GM23248 (cell line): Measurements from ENCODE around the gene NBPF3. TPM values are rescaled to one million over a fixed set of nuclear protein-coding genes. Genes with fewer than 3 reads are reported as not detected.

Source experiments
- DNase-seq: peaks from one replicate; pipeline ENCODE4 v3.0.0-alpha.2; 2015
- H2AFZ ChIP-seq: fragments of 200-600 bp; sonication (generic); 2 replicates; pipeline ENCODE4 v1.6.1; 2016; ENCODE audit warnings: antibody characterized with exemption
- H3F3A ChIP-seq: fragments of 200-600 bp; sonication (generic); 2 replicates; pipeline ENCODE4 v1.6.1; 2016; ENCODE audit warnings: mild to moderate bottlenecking, antibody characterized with exemption, mixed run types; ENCODE audit not compliant: insufficient read depth
- H3K27ac ChIP-seq: fragments of 200-600 bp; sonication (generic); 2 replicates; pipeline ENCODE4 v1.5.1; 2016; ENCODE audit warnings: mild to moderate bottlenecking
- H3K27me3 ChIP-seq: fragments of 200-600 bp; sonication (generic); replicated peaks from 2 replicates; pipeline ENCODE4 v1.6.1; 2016; ENCODE audit warnings: mild to moderate bottlenecking; ENCODE audit not compliant: insufficient read depth
- H3K36me3 ChIP-seq: fragments of 200-600 bp; sonication (generic); 2 replicates; pipeline ENCODE4 v1.6.1; 2016; ENCODE audit warnings: low read depth, mild to moderate bottlenecking
- H3K4me1 ChIP-seq: fragments of 200-600 bp; sonication (generic); 2 replicates; pipeline ENCODE4 v1.6.1; 2016; ENCODE audit warnings: mild to moderate bottlenecking; ENCODE audit not compliant: insufficient read depth
- H3K4me2 ChIP-seq: fragments of 200-600 bp; sonication (generic); one replicate; pipeline ENCODE4 v1.6.1; 2016; ENCODE audit warnings: mild to moderate bottlenecking; ENCODE audit not compliant: unreplicated experiment
- H3K4me3 ChIP-seq: fragments of 200-600 bp; sonication (generic); 2 replicates; pipeline ENCODE4 v1.5.1; 2016; ENCODE audit warnings: mild to moderate bottlenecking
- H3K79me2 ChIP-seq: fragments of 200-600 bp; sonication (generic); 2 replicates; pipeline ENCODE4 v1.6.1; 2016; ENCODE audit warnings: mild to moderate bottlenecking; ENCODE audit not compliant: insufficient read depth
- H3K9ac ChIP-seq: fragments of 200-600 bp; sonication (generic); 2 replicates; pipeline ENCODE4 v1.6.1; 2016; ENCODE audit warnings: mild to moderate bottlenecking
- H3K9me2 ChIP-seq: fragments of 200-600 bp; sonication (generic); 2 replicates; pipeline ENCODE4 v1.6.1; 2016; ENCODE audit warnings: mixed run types, mild to moderate bottlenecking, moderate library complexity; ENCODE audit not compliant: insufficient read depth
- H3K9me3 ChIP-seq: fragments of 200-600 bp; sonication (generic); one replicate; pipeline ENCODE4 v1.6.1; 2017; ENCODE audit warnings: low read depth
- H4K20me1 ChIP-seq: fragments of 200-600 bp; sonication (generic); 2 replicates; pipeline ENCODE4 v1.6.0; 2016; ENCODE audit not compliant: insufficient read depth
- EZH2 ChIP-seq: fragments of 200-600 bp; sonication (generic); IDR thresholded peaks from 2 replicates; pipeline ENCODE4 v1.6.1; 2018; ENCODE audit warnings: antibody characterized with exemption, mild to moderate bottlenecking; ENCODE audit not compliant: insufficient read depth, poor library complexity, severe bottlenecking
- EZH2phosphoT487 ChIP-seq: fragments of 200-600 bp; sonication (generic); IDR thresholded peaks from 2 replicates; pipeline ENCODE4 v1.6.1; 2018; ENCODE audit warnings: antibody characterized with exemption, moderate library complexity, mild to moderate bottlenecking, low read depth; ENCODE audit not compliant: insufficient read depth
- WGBS, 2 experiments: methylation state at CpG; one replicate each; pipeline ENCODE4 v1.1.6; 2015 to 2017; ENCODE audit warnings: low lambda C conversion rate in 2 of 2, low coverage in 1 of 2; ENCODE audit errors: missing lambda C conversion rate in 2 of 2; 5-methylcytosine and 5-hydroxymethylcytosine counted together
- in situ Hi-C: fragments of 300-500 bp; cut with MboI; formaldehyde crosslinking; loops from 2 replicates; pipeline ENCODE4 v1.15.0; 2020
- polyA plus RNA-seq: library from polyadenylated mRNA; unstranded; fragments of >200 nt; fragmentation: Nextera tagmentation; extraction: Ambion mirVana; gene quantifications from 2 replicates; pipeline ENCODE4 v1.2.1, GENCODE V29; 2016
- total RNA-seq: library from RNA; depleted of rRNA; stranded (reverse); fragments of >200 nt; shearing (Covaris generic); gene quantifications from 2 replicates; pipeline ENCODE4 v1.2.3, GENCODE V29; 2014

The NBPF3 gene
- total and polyA plus RNA-seq, 2 experiments from 2014 or later: 8.9 to 14.1 TPM

DNA sequence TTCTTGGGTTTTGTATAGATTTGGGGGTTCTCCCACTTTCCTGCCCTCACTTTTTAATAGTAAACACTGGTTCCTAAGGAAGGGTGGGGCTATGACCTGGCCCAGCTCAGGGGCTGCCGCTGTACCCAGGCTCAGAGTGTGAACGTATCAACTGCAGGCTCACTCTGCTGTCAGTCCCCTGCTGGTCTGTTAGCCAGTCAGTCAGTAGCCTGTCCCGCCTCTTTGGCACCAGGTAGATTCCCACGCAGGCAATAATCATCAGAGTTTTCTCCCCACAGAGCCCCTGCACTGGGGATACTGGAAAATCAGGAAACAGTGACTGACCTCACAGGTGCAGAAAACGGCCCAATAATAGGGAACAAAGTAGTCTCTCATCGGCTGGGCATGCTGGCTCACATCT is 54.3 kb downstream of the NBPF3 start:
- no peaks in the 10 kb centered on the region for H3K9me2 ChIP-seq
- no peak overlapping the region for H3K4me2 ChIP-seq
- no peaks in the 10 kb centered on the region for H3K36me3 ChIP-seq
- no peaks in the 10 kb centered on the region for H3K79me2 ChIP-seq
- H4K20me1 ChIP-seq: no peaks in the 10 kb centered on the region
- no peak overlapping the region for H2AFZ ChIP-seq
- H3K9me3 ChIP-seq: no peaks in the 10 kb centered on the region
- no peaks in the 10 kb centered on the region for H3F3A ChIP-seq
- H3K4me3 ChIP-seq: no peak overlapping the region
- H3K9ac ChIP-seq: no peak overlapping the region
- 71 to 72% methylated on average over 6 of the region's 6 CpGs for WGBS, 2 experiments
- in situ Hi-C loops: loop anchor here (25.0 kb wide), 2 partner anchors 107 to 257 kb away; no protein-coding TSS in a partner anchor
- H3K27me3 ChIP-seq: peaks cover 30% of the 10 kb centered on the region
- H3K4me1 ChIP-seq: 0 out of 2 replicates have a peak, but pooled peaks cover 5% of the 10 kb centered on the region
- no peak for DNase-seq
- no peak overlapping the region for H3K27ac ChIP-seq
- no peak for TF ChIP-seq EZH2
- no peak for TF ChIP-seq EZH2phosphoT487

DNA sequence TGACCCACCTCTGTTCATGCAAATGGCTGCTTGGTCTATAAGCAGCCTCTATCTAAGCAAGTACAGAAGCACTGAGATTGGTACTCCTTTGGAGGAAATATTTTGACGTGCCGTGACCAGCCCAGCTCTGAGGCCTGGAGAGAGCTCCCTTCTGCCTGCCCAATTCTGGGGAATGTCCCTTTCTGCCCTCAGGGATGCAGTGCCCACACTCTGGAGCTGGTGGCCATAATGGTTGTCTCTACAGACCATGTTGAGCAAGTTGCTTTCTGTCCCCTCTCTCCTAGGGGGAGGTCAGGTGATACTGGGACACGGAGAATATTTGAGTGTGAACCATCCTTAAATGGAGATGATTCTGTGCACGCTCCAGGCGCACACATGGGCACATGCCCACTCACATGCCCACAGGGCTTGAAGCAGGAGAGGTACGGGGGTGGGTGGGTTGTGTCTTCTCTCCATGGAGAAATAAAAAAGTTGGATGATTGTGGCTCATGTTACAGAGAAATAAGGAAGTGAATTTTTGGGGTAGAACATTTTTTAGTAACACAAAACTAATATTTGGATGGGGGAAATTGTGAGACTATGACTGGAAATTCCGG is 55.4 kb downstream of the NBPF3 start:
- Histone ChIP-seq H3K9me3 (no peaks in the 10 kb centered on the region), H3F3A (no peaks in the 10 kb centered on the region), H3K9me2 (no peaks in the 10 kb centered on the region), H3K79me2 (no peaks in the 10 kb centered on the region), H3K4me3 (no peak overlapping the region), H2AFZ (no peak overlapping the region), H3K4me2 (no peak overlapping the region), H3K27ac (no peak overlapping the region), H4K20me1 (no peaks in the 10 kb centered on the region), H3K9ac (no peak overlapping the region), H3K36me3 (no peaks in the 10 kb centered on the region), H3K27me3 (peaks cover 31% of the 10 kb centered on the region), H3K4me1 (0 out of 2 replicates have a peak, but pooled peaks cover 4% of the 10 kb centered on the region)
- 73 to 77% methylated on average over 7 of the region's 7 CpGs for WGBS, 2 experiments
- no peak for TF ChIP-seq EZH2
- TF ChIP-seq EZH2phosphoT487: no peak
- no peak for DNase-seq
- in situ Hi-C loops: loop anchor here (25.0 kb wide), 2 partner anchors 108 to 258 kb away; no protein-coding TSS in a partner anchor

DNA sequence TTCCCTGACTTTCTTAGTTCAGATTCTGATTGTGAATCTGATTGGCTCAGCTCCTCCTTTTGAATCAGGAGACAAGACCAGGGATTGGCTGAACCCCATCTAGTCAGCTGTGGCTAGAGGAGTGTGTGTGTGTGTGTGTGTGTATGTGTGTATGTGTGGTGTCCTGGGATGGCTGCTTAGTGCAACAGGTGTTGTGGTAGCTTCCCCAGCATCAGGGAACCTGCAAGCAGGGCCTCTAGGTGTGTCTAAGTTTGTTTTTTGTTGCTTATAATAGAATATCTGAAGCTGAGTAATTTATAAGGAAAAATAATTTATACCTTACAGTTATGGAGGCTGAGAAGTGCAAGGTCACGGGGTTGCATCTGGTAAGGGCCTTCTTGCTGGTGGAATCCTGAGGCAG is 56.1 kb downstream of the NBPF3 start:
- H3K9me3 ChIP-seq: no peaks in the 10 kb centered on the region
- no peaks in the 10 kb centered on the region for H3F3A ChIP-seq
- no peaks in the 10 kb centered on the region for H3K9me2 ChIP-seq
- no peak overlapping the region for H3K4me2 ChIP-seq
- no peaks in the 10 kb centered on the region for H3K4me1 ChIP-seq
- in situ Hi-C loops: loop anchor here (25.0 kb wide), 2 partner anchors 109 to 259 kb away; no protein-coding TSS in a partner anchor
- no peak overlapping the region for H3K4me3 ChIP-seq
- H3K36me3 ChIP-seq: no peaks in the 10 kb centered on the region
- H3K27me3 ChIP-seq: peaks cover 38% of the 10 kb centered on the region
- no peaks in the 10 kb centered on the region for H4K20me1 ChIP-seq
- H3K79me2 ChIP-seq: no peaks in the 10 kb centered on the region
- DNase-seq: no peak
- 36 to 39% methylated on average over 1 of the region's 1 CpG for WGBS, 2 experiments
- TF ChIP-seq EZH2phosphoT487 (no peak), EZH2 (no peak)
- no peak overlapping the region for H2AFZ ChIP-seq
- no peak overlapping the region for H3K27ac ChIP-seq
- no peak overlapping the region for H3K9ac ChIP-seq

DNA sequence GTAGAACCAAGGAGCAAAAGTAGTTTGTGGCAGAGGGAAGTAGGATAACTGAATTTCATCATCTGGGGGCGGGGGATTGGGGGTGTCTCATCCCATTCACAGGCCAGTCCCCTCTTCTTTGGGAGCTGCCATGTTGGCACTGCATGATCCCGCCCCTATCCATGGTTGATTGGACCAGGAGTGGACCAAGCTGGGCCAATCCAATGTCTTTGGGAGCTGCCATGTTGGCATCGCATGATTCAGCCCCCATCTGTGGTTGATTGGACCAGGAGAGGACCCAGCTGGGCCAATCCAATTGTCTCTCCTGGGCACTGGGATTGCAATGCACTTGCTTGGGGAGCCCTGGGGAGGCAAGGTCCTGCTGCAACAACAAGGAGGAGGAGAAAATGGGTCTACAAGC is 56.9 kb downstream of the NBPF3 start:
- Histone ChIP-seq H3K9me2 (no peaks in the 10 kb centered on the region), H3K79me2 (no peaks in the 10 kb centered on the region), H2AFZ (no peak overlapping the region), H3K27ac (no peak overlapping the region), H3K4me2 (no peak overlapping the region), H3K36me3 (no peaks in the 10 kb centered on the region), H3K9ac (no peak overlapping the region), H4K20me1 (no peaks in the 10 kb centered on the region), H3K9me3 (no peaks in the 10 kb centered on the region), H3K4me1 (no peaks in the 10 kb centered on the region), H3K27me3 (peaks cover 40% of the 10 kb centered on the region), H3F3A (no peaks in the 10 kb centered on the region), H3K4me3 (no peak overlapping the region)
- TF ChIP-seq EZH2 (no peak), EZH2phosphoT487 (no peak)
- WGBS, 2 experiments: 54 to 60% methylated on average over 3 of the region's 3 CpGs
- DNase-seq: peak; percentile 16
- in situ Hi-C loops: loop anchor here (25.0 kb wide), 2 partner anchors 110 to 260 kb away; no protein-coding TSS in a partner anchor
